ENCODE measurements around the gene GDI2. TPM values are rescaled to one million over a fixed set of nuclear protein-coding genes. Genes with fewer than 3 reads are reported as not detected.

Gene GDI2
- total RNA-seq, 1 donor from 2014 or later = 216 TPM

GRCh38 chr10:5805711-5806110 lies 7.5 kb downstream of the GDI2 start:
- peaks cover 15% of the 10 kb centered on the region for H3K36me3 Mint-ChIP-seq
- no peaks in the 10 kb centered on the region for H3K27me3 Mint-ChIP-seq (ENCODE audit: low read depth)
- no peaks in the 10 kb centered on the region for H3K9me3 Mint-ChIP-seq
- TF ChIP-seq CTCF (IDR thresholded peaks at IDR 0.05; ENCODE audit: unreplicated experiment) = no peak
- H3K4me3 Mint-ChIP-seq = no peak overlapping the region
- no peak for DNase-seq (ENCODE audit: low spot score in 2 of 2, unreplicated experiment in 2 of 2)
- H3K27ac Mint-ChIP-seq = no peak overlapping the region
- H3K4me1 Mint-ChIP-seq = peaks cover 23% of the 10 kb centered on the region

GRCh38 chr10:5805260-5805659 lies 8.0 kb downstream of the GDI2 start:
- Mint-ChIP-seq H3K4me1 (peaks cover 19% of the 10 kb centered on the region), H3K4me3 (no peak overlapping the region), H3K9me3 (no peaks in the 10 kb centered on the region), H3K27ac (no peak overlapping the region), H3K27me3 (ENCODE audit: low read depth) (no peaks in the 10 kb centered on the region), H3K36me3 (peaks cover 18% of the 10 kb centered on the region)
- no peak for DNase-seq (ENCODE audit: low spot score in 2 of 2, unreplicated experiment in 2 of 2)
- TF ChIP-seq CTCF (IDR thresholded peaks at IDR 0.05; ENCODE audit: unreplicated experiment) = no peak

GRCh38 chr10:5804386-5804785 lies 8.8 kb downstream of the GDI2 start:
- H3K27ac Mint-ChIP-seq = no peak overlapping the region
- no peak for DNase-seq (ENCODE audit: low spot score in 2 of 2, unreplicated experiment in 2 of 2)
- H3K4me1 Mint-ChIP-seq = peaks cover 10% of the 10 kb centered on the region
- no peak overlapping the region for H3K4me3 Mint-ChIP-seq
- no peaks in the 10 kb centered on the region for H3K9me3 Mint-ChIP-seq
- no peak for TF ChIP-seq CTCF (IDR thresholded peaks at IDR 0.05; ENCODE audit: unreplicated experiment)
- H3K36me3 Mint-ChIP-seq = peaks cover 25% of the 10 kb centered on the region
- no peaks in the 10 kb centered on the region for H3K27me3 Mint-ChIP-seq (ENCODE audit: low read depth)

GRCh38 chr10:5800782-5801181 lies 12.5 kb downstream of the GDI2 start:
- DNase-seq (ENCODE audit: low spot score in 2 of 2, unreplicated experiment in 2 of 2) = no peak
- Mint-ChIP-seq H3K27ac (no peak overlapping the region), H3K4me3 (no peak overlapping the region), H3K9me3 (no peaks in the 10 kb centered on the region), H3K36me3 (peaks cover 31% of the 10 kb centered on the region), H3K27me3 (ENCODE audit: low read depth) (no peaks in the 10 kb centered on the region), H3K4me1 (no peaks in the 10 kb centered on the region)
- TF ChIP-seq CTCF (IDR thresholded peaks at IDR 0.05; ENCODE audit: unreplicated experiment) = no peak

GRCh38 chr10:5794236-5794635 lies 19.0 kb downstream of the GDI2 start:
- no peak overlapping the region for H3K27ac Mint-ChIP-seq
- TF ChIP-seq CTCF (IDR thresholded peaks at IDR 0.05; ENCODE audit: unreplicated experiment) = no peak
- no peak for DNase-seq (ENCODE audit: low spot score in 2 of 2, unreplicated experiment in 2 of 2)
- H3K4me3 Mint-ChIP-seq = no peak overlapping the region
- no peaks in the 10 kb centered on the region for H3K9me3 Mint-ChIP-seq
- no peaks in the 10 kb centered on the region for H3K27me3 Mint-ChIP-seq (ENCODE audit: low read depth)
- H3K4me1 Mint-ChIP-seq = no peaks in the 10 kb centered on the region
- peaks cover 34% of the 10 kb centered on the region for H3K36me3 Mint-ChIP-seq

- no peak overlapping the region for H3K27ac Mint-ChIP-seq
- H3K27me3 Mint-ChIP-seq (ENCODE audit: low read depth) = no peaks in the 10 kb centered on the region
- H3K9me3 Mint-ChIP-seq = peaks cover 1% of the 10 kb centered on the region
- no peak overlapping the region for H3K4me3 Mint-ChIP-seq
- H3K4me1 Mint-ChIP-seq = no peaks in the 10 kb centered on the region
- no peak for TF ChIP-seq CTCF (IDR thresholded peaks at IDR 0.05; ENCODE audit: unreplicated experiment)
- peaks cover 55% of the 10 kb centered on the region for H3K36me3 Mint-ChIP-seq
- no peak for DNase-seq (ENCODE audit: low spot score in 2 of 2, unreplicated experiment in 2 of 2)
Measured at GRCh38 chr10:5789626-5790025, 23.6 kb downstream of the GDI2 start.

Measured in mesothelial cell of epicardium (in vitro differentiated cells).